Inflammatory macrophage treated with lipopolysaccharide for 4 hours (primary cell): ENCODE measurements around the gene ATXN1.
"Not testable (repeated sequence)": the region's sequence is repeated elsewhere in the genome, so short reads cannot be mapped to it uniquely, and the experiment has no call there.

Experiments
- DNase-seq: peaks from one replicate; pipeline ENCODE4 v3.0.0-alpha.2; 2020

ATXN1 gene

DNA sequence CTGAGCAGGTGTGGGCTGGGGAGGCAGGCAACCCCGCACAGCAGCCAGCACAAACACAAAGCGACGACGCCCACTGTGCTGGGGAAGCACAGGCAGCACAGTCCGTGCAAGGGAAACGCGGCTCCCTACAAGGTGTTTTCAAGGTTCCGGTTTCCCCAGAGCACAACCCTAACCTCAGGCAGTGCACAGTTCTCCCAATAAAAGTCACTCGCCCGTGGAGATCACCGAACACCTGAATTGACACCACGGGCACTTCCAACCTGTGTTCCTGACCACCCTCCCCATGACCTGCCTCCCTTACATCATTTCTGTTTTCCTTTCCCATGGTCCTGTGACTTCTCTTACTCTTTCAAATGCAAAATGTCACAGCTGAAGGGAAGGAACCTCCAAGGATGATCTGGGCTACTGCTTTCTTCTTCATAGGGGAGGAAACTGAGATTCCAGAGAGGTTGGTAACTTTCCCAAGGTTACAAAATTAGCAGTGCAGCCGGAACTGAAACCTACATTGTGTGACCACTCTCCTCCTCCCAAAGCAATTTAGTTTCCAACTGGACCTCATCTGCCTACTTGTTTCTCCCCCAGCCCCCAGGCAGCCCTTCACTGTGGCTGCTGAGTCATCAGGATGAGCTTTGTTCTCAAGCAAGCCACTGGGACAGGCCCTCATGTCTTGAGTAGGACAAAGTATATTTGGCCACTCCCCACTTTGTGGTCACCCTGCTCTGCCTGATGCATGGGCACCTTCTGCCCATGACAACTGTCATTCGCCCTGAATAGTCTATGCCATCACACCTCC, 125.3 kb downstream of the ATXN1 start:
- peak; percentile 96 for DNase-seq

DNA sequence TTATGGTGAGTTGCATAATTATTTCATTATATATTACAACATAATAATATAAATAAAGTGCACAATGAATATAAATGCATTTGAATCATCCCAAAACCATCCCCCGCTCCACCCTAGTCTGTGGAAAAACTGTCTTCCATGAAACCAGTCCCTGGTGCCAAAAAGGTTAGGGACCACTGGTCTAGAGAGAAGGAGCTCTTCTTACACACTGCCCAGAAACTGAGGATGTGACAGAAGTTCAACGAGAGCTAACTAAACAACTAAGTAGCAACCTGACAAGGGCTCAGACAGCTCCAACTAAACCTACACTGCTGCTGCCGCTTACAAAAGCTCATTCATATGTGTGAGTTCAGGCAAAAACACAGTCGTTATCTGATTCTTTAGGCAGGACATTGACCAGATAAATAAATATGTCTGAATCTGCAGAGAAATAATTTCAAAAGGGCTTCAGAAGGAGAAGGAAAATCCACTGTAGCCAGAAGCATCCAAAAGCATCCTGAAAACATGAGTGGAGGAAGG, 125.9 kb downstream of the ATXN1 start:
- DNase-seq, result no peak

DNA sequence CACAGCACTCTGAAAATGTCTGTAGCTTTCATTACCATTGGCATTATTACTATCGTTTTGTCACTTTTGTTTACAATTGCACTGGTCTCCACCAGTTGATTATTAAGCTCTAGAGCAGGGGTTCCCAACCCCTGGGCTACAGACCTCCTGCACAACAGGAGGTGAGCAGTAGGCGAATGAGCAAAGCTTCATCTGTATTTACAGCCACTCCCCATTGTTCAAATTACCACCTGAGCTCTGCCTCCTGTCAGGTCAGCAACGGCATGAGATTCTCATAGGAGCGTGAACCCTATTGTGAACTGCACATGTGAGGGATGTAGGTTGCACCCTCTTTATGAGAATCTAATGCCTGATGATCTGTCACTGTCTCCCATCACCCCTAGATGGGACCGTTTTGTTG, 126.4 kb downstream of the ATXN1 start:
- DNase-seq, result no peak

DNA sequence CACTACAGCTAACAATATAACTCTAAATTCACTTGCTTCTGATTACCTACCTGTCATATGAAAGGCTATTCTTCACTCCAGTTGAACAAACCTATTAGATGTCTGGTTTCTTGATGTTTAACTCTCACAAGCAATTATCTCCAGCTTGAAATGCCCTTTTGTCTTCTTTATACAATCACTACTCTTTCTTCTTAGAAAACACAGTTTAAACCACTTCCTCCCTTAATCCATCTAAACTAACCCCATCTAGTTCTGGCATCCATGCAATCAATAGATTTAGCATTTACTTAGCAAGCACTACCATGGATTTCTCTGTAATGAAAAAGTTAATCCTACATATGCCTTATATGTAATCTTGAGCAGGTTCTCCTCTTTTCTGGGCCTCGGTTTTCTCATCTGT, 127.3 kb downstream of the ATXN1 start:
- DNase-seq, result no peak

DNA sequence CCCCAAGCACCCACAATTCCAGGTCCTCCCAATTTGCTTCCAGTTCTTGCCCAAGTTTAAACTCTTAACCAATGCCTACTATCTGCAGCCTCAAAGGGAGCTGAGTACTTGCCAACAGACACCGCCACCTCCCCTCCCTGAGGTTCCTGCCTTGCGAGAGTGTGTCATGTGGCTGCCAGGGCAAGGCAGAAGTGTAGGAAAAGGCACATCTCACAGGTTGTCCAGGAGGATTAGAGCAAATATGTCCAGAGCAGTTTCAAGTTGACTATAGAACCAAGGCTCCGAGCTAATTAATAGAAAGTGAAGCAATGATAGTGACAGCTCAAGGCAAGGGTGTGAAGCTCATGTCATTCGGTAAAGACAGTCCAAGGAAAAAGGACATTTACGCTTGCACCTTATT, 127.8 kb downstream of the ATXN1 start:
- DNase-seq, result no peak

DNA sequence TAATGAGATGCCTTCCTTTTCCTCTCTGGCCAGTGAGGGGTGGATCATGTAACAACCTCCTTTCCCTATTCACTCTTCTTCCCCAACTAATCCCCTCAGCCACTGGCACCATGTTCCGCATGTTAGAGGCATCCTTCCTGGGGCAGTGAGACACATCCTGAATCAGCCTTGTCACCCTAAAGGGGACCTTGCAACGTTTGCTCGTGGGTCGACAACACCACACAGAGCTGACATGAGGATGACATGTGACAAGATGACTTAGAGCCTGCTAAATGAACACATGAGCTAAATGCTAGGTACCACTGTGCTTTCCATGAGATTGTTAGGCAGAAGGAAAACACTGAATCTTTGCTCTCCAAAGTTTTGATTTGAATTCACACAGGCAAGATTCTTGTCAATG, 129.2 kb downstream of the ATXN1 start:
- DNase-seq, result peak; percentile 12

DNA sequence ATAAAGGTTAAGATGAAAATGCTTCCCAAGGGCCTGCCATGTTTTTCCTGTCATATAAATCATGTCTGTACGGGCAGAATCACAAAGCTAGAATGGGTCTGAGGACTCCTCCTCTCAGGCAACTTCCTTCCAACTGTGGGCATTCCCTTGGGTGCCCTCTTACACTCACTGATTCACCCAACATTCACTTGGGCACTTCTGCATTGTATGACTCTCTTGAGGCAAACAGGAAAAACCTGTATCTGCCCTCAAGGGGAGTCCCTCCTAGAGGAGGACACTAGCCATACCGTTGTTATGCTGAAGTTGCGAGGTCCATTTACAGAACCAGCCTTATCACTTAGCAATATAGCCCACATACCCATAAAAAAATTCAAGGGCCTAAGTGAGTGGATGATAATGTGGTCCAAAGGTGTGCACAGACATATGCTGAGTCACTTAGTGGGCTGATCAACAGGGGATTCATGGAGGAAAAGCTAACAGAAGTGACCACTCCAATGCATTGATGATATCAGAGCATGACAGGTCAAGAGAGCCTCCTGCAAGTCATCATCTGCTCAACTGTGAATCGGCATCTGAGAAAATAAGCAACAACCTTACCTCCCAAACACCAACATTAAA, 131.1 kb downstream of the ATXN1 start:
- DNase-seq, result no peak

DNA sequence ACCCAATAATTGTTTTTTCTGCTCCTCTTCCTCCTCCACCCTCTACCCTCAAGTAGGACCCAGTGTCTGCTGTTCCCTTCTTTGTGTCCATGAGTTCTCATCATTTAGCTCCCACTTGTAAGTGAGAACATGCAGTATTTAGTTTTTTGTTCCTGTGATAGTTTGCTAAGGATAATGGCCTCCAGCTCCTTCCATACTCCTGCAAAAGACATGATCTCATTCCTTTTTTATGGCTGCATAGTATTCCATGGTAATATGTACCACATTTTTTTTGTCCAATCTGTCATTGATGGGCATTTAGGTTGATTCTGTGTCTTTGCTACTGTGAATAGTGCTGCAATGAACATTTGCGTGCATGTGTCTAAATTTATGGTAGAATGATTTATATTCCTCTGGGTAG, 132.7 kb downstream of the ATXN1 start:
- not testable (repeated sequence) for DNase-seq

DNA sequence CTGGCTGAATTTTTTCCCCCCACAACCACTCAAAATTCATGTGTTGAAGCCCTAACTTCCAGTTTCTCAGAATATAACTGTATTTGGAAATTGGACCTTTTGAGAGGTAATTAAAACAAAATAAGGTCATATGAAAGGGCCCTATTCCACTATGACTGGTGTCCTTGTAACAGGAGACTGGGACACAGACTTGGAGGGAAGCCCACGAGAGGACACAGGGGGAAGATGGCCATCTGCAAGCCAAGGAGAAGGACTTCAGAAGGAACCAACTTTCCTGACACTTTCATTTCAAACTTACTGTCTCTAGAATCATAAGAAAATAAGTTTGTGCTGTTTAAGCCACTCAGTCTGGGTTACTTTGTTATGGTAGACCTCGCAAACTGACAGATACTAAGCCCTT, 134.6 kb downstream of the ATXN1 start:
- no peak for DNase-seq

DNA sequence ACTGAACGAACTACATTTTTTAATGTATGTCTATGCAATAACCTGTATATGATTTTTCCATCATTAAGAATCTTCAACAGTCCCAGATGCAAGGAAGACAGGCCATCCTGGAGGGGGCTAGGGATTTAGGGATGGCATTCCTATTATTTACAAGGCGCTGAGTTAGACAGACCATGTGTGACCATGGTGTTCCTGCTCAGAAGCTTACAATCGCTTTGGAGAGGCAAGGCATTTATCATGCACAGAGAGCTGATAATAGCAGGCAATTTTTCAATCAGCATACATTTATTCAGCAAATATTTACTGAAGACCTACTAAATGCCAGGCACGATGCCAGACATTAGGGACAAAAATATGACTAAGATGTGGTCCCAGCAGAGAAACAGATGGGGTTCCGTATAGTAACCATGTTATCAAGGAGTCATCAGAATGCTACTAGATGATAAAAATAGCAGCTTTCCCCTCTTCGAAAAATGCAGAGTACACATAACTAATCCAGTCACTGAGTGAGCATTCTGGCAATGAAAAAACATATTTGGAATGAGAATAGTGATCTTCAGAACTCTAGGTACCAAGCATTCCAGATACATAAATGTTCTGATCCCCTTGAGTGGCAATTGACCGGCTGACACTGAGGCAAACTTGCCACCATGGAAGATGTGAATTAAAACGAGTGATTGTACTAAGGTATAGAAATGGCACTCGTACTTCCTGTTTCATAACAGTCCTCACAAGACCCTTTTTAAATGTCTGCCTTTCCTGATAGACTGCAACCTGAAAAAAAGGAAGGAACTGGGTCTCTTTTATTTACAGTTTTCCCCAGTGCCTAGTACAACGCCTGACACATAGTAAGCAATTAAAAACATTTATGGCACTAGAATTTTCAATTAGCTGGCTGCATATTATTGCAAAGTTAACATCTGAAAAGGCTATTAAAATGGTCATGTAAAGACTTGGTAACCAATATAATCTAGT, 135.7 kb downstream of the ATXN1 start:
- DNase-seq, result peak; percentile 46

DNA sequence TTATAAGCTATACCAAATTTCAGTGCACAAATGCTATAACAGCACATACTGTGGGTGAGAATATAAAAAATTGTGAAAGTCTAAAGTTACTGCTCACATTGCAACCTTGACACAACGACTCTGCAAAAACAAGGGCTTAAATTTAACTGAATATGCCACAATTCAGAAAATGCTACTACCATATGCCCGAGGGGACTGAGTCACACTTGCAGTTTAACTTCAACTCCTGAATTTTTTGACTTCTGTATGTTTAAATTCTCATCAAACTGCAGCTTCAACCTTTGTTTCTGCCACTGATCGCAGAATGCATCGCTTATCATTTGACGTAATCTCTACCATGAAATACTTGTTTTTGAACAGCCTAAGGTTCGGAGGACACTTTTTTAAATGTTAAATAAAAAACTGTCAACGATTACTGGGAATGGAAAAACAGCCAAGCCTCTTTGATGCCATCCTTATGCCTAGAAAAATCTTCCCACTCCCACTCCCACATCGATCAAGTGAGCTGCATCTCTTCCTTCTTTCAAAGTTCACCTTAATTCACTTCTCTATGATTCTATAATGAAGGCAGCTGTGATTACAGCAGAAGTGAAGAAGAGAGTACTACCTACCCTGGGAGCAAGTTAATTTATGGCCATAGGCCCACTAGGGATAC, 136.5 kb downstream of the ATXN1 start:
- DNase-seq, result no peak

DNA sequence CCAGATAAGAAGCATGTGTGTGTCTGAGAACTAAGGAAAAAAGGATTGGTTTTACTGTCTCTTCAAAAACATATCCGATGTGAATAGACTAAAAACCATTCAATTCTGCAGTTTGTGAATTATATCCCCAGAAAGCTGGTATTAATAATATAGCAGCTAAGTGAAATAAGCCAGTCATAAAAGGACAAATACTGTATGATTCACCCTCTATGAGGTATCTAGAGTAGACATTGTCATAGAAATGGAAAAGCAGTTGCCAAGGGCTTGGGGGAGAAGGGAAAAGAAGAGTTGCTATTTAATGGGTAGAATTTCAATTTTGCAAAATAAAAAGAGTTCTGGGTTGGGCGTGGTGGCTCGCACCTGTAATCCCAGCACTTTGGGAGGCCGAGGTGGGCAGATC, 137.5 kb downstream of the ATXN1 start:
- DNase-seq, result no peak

DNA sequence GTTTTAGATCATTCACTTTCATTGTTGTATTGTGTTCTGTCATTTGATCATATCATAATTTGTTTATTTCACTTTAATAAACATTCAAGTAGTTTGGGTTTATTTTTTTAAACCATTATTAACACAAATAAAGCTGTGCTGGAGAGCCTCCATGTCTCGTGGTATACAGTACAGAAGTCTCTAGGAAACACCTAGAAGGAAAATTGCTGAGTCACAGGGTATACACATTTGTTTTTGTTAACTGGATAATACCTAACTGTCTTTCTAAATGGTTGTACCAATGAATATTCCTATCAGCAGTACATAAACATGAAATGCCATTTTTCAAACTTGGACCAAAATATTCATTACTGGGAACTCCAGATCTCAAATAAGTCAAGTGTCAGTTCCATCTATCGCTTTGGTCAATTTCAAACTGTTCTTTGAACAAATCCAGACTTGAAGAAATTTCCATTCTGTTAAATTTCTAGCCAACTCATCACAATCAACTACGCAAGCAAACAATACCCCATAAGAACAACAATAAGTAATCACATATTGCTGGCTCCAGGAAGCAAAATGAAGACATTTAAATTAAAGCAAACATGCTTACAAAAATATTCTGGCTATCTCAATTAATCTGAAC, 138.1 kb downstream of the ATXN1 start:
- no peak for DNase-seq

DNA sequence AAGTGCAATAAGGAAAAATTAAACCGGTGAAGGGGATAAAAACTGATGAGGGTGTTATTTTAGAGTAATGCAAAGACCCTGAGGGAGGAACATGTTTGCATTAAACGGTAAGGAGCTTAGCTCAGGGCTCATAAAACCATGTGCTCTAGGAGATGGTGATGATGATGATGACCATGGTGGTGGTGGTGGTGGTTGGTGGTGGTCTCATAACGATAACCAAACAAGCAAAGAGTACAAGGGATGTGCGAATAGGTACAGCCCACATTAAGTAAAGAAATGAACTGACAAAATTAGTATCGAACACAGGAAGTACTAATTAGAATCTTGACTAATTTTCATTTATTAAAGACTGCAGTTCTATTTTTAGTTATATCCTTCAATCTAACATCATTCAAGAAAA, 139.1 kb downstream of the ATXN1 start:
- no peak for DNase-seq

DNA sequence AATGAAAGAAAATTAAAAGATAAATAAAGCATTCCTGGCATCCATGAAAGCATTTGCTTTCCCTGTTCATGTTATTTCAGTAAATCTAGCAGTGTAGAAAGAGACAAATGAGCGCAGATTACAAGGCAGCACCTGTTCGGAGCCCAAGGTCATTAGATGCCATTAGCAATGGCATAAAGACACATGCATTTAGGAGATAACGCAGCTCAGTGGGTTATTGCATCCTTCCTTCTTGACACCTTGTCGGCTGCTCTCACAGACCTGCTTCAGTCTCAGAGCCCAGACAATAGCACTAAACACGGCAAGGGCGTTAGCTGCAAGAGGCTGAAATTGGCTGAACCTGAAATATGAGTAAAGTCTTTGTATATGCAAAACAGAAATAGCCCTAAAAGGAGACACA, 140.3 kb downstream of the ATXN1 start:
- no peak for DNase-seq

DNA sequence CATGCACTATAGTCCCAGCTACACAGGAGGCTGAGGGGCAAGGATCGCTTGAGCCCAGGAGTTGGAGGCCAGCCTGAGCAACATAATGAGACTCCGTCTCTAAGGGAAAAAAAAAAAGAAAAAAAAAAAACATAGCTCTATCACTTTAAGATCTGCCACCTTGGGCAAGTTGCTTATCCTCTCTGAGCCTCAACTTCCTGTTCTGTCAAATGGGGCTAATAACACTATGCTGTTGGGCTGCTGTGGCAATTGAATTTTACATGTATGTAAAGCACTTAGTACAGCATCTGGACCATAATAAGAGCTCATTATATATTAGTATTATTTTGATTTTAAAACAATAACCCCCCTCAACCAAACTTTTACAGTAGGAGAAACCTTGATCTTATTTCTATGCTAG, 141.5 kb downstream of the ATXN1 start:
- DNase-seq, result no peak

DNA sequence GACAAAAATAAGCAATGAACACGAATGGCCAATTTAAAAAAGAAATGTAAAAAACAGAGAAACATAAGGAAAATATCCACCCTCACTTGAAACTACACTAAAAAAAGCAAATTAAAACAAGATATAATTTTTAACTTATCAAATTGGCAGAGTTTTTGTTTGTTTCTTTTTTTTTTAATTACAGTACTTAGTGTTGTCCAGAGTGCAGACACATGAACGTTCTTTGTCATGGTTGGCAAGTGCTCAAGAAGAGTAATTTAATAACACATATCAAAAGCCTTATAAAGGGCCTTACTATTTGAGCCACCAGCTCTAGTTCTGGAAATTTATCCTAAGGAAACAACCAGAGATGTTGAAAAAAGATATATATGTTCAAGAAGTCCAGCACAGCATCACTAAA, 142.3 kb downstream of the ATXN1 start:
- DNase-seq, result no peak

DNA sequence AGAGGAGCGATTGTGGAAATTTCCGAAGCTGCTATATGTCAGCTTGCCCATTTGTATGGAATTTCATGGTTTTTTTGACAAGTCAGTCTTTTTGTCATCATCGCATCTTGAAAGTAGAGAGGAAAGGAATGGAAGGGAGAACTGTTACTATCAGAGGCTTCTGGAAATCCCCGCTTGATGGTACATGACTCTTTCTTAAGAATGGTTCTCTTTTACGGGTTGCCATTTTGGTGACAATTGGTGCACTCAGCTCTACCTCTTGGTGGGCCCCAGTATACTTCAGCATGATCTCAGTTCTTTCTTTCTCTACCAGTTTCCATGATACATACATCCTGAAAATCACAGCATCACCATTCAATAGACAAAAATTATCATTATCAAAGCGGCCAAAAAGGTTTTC, 146.0 kb downstream of the ATXN1 start:
- not testable (repeated sequence) for DNase-seq

DNA sequence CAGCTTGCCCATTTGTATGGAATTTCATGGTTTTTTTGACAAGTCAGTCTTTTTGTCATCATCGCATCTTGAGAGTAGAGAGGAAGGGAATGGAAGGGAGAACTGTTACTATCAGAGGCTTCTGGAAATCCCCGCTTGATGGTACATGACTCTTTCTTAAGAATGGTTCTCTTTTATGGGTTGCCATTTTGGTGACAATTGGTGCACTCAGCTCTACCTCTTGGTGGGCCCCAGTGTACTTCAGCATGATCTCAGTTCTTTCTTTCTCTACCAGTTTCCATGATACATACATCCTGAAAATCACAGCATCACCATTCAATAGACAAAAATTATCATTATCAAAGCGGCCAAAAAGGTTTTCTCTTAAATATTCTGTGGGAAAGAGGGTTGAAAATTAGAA, 147.1 kb downstream of the ATXN1 start:
- DNase-seq, result peak; percentile 14

DNA sequence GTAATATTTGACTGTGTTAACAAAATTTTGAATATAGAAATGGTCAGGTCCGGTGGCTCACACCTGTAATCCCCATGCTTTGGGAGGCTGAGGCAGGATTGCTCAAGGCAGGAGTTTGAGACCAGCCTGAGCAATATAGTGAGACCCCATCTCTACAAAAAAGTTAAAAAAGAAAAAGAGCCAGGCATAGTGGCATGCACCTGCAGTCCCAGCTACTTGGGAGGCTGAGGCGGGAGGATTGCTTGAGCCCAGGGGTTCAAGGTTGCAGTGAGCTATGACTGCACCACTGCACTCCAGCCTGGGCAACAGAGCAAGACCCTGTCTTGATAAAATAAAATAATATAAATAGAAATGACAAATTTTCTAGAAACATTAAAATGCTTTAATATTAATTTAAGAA, 147.8 kb downstream of the ATXN1 start:
- DNase-seq, result not testable (repeated sequence)

DNA sequence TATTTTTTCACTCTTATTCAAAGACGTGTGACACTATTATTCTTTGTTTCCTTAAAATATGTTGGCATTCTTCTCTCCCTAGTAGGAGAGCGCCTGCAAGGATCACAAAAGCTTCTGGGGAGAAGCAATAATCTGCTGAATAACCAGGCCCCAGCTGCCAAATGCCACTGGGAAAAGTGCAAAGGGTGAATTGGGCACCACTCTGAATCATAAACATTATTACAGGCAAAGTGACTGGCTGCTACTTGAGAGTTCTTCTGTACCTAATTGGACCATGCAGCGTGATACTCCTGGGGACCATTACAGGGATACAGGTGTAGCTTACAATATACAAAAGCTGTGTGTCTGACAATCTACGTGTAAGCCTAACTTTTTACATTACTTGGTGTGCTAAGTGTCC, 152.8 kb downstream of the ATXN1 start:
- no peak for DNase-seq

DNA sequence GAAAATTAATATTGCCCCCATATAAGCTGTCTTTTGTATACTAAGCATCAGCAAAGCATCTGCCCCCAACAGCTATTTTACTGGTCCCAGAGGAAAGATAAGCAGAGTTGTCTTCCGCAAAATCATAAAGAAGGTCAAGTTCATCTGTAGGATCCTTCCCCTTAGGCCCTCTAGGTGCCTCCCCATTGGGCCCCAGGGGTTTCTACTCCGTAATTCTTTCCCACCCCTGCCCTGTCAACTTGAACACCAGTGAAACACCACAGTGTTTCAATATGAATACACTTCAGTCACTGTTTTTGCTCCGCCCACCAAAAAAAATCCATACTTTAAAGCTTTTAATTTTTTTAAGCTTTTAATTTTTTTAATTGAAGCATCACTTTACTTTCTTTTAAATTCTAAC, 159.2 kb downstream of the ATXN1 start:
- no peak for DNase-seq
